ENCODE data around the gene STAM2. TPM values are rescaled to one million over a fixed set of nuclear protein-coding genes. Genes with fewer than 3 reads are reported as not detected.
"Not testable (repeated sequence)": the region's sequence is repeated elsewhere in the genome, so short reads cannot be mapped to it uniquely, and the experiment has no call there.

The STAM2 gene
- total RNA-seq, 1 donor from 2014 or later = 35.3 TPM

DNA sequence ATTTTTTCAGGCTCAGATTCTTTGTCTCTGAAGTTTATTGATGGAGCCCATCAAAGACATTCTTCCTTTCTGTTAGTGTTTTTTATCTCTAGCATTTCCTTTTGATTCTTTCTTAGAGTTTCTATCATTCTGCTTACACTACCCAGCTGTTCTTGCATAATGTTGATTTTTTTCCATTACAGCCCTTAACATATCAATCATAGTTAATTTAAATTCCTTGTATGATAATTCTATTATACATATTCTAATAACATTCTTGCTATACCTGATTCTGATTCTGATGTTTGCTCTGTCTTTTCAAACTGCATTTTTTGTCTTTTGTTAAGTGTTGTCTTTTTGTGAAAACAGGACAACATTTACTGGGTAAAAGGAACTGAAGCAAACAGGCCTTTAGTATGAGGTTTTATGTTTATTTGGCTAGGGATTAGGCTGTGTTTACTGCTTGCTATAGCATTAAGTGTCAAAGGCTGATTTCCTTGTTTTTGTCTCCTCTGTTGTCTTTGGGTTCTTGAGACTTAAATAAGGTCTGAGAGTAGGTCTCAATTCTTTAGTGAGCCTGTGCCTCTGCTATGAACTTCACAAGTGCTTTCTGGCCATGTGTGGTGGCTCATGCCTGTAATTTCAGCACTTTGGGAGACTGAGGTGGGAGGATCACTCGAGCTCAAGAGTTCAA, 8.0 kb upstream of the STAM2 start:
- Mint-ChIP-seq H3K36me3 (ENCODE audit: low read depth, unreplicated experiment) (no peaks in the 10 kb centered on the region), H3K27ac (ENCODE audit: unreplicated experiment) (no peak overlapping the region), H3K9me3 (ENCODE audit: unreplicated experiment) (peaks cover 6% of the 10 kb centered on the region), H3K4me3 (ENCODE audit: unreplicated experiment) (no peak overlapping the region), H3K4me1 (ENCODE audit: low read depth, unreplicated experiment) (peaks cover 3% of the 10 kb centered on the region), H3K27me3 (ENCODE audit: low read depth, unreplicated experiment) (no peaks in the 10 kb centered on the region)
- Histone ChIP-seq H3K36me3 (ENCODE audit: insufficient read depth, low read length) (no peaks in the 10 kb centered on the region), H3K79me2 (ENCODE audit: insufficient read depth, low read length) (no peaks in the 10 kb centered on the region), H3K9ac (ENCODE audit: low read length) (no peak overlapping the region), H3K27ac (ENCODE audit: low read depth, low read length) (no peak overlapping the region), H3K4me2 (ENCODE audit: low read length) (no peak overlapping the region), H2AFZ (ENCODE audit: low read depth, low read length) (no peak overlapping the region), H3K27me3 (ENCODE audit: insufficient read depth, low read length) (no peaks in the 10 kb centered on the region), H4K20me1 (ENCODE audit: insufficient read depth, low read length) (no peaks in the 10 kb centered on the region), H3K4me3 (ENCODE audit: insufficient read depth, low read depth, low read length) (no peak overlapping the region), H3K4me1 (ENCODE audit: insufficient read depth, low read length) (no peaks in the 10 kb centered on the region), H3K9me3 (ENCODE audit: insufficient read depth, low read depth, low read length) (no peaks in the 10 kb centered on the region)
- TF ChIP-seq EZH2 (IDR thresholded peaks at IDR 0.05; ENCODE audit: insufficient read depth, low read length) = no peak
- TF ChIP-seq, protein P1, sequence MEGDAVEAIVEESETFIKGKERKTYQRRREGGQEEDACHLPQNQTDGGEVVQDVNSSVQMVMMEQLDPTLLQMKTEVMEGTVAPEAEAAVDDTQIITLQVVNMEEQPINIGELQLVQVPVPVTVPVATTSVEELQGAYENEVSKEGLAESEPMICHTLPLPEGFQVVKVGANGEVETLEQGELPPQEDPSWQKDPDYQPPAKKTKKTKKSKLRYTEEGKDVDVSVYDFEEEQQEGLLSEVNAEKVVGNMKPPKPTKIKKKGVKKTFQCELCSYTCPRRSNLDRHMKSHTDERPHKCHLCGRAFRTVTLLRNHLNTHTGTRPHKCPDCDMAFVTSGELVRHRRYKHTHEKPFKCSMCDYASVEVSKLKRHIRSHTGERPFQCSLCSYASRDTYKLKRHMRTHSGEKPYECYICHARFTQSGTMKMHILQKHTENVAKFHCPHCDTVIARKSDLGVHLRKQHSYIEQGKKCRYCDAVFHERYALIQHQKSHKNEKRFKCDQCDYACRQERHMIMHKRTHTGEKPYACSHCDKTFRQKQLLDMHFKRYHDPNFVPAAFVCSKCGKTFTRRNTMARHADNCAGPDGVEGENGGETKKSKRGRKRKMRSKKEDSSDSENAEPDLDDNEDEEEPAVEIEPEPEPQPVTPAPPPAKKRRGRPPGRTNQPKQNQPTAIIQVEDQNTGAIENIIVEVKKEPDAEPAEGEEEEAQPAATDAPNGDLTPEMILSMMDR (IDR thresholded peaks at IDR 0.05; ENCODE audit: insufficient read depth, low read depth, low read length) = no peak
- DNase-seq (ENCODE audit: low read depth) (no peak), FAIRE-seq (no peak)

DNA sequence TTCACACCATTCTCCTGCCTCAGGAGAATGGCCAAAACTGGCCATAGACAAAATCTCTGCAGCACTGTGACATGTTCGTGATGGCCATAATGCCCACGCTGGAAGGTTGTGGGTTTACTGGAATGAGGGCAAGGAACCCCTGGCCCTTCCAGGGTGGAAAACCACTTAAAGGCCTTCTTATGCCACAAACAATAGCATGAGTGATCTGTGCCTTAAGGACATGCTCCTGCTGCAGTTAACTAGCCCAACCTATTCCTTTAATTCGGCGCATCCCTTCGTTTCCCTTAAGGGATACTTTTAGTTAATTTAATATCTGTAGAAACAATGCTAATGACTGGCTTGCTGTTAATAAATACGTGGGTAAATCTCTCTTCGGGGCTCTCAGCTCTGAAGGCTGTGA, 2.1 kb upstream of the STAM2 start:
- not testable (repeated sequence) for H3K36me3 Mint-ChIP-seq (ENCODE audit: low read depth, unreplicated experiment); H3K9me3 ChIP-seq (ENCODE audit: insufficient read depth, low read depth, low read length); H2AFZ ChIP-seq (ENCODE audit: low read depth, low read length); FAIRE-seq; H3K4me1 ChIP-seq (ENCODE audit: insufficient read depth, low read length); H3K4me1 Mint-ChIP-seq (ENCODE audit: low read depth, unreplicated experiment); H4K20me1 ChIP-seq (ENCODE audit: insufficient read depth, low read length); H3K27ac Mint-ChIP-seq (ENCODE audit: unreplicated experiment); H3K27ac ChIP-seq (ENCODE audit: low read depth, low read length); H3K4me2 ChIP-seq (ENCODE audit: low read length); DNase-seq (ENCODE audit: low read depth); H3K9ac ChIP-seq (ENCODE audit: low read length); H3K27me3 Mint-ChIP-seq (ENCODE audit: low read depth, unreplicated experiment); H3K9me3 Mint-ChIP-seq (ENCODE audit: unreplicated experiment); H3K36me3 ChIP-seq (ENCODE audit: insufficient read depth, low read length); H3K27me3 ChIP-seq (ENCODE audit: insufficient read depth, low read length); H3K4me3 ChIP-seq (ENCODE audit: insufficient read depth, low read depth, low read length); H3K4me3 Mint-ChIP-seq (ENCODE audit: unreplicated experiment)
- peaks cover 25% of the 10 kb centered on the region for H3K79me2 ChIP-seq (ENCODE audit: insufficient read depth, low read length)

DNA sequence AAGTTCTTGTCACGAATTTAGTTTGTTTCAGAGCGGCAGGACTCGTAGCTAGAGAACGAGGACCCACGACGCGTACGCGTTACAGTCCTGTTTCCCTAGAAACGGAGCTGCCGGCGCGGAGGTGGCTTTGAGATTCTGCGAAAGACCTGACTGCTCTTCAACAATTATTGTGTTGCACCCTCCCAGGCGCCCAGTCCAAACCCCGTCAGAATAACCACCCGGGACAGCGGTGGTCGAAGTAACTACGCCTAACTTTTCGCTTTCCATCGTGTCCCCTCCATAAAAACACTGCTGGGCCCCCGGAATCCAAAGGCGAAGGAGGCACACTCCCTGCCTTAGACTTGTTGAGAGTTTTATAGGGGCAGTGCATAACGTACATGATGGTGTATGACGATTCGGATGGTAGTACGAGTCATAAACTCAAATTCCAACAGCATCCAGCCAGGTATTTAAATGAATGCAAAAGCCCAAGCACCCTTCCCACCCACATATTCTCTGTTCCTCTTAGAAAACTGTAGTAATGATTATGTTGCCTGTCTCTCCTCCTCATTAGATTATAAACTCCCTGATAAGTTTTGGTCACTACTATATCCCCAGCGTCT, 651 bp upstream of the STAM2 start:
- H3K27me3 ChIP-seq (ENCODE audit: insufficient read depth, low read length) = no peaks in the 10 kb centered on the region
- Mint-ChIP-seq H3K27me3 (ENCODE audit: low read depth, unreplicated experiment) (no peaks in the 10 kb centered on the region), H3K36me3 (ENCODE audit: low read depth, unreplicated experiment) (peaks cover 2% of the 10 kb centered on the region), H3K27ac (ENCODE audit: unreplicated experiment) (peak overlapping the region; percentile 100), H3K9me3 (ENCODE audit: unreplicated experiment) (peaks cover 4% of the 10 kb centered on the region), H3K4me3 (ENCODE audit: unreplicated experiment) (peak overlapping the region; percentile 96), H3K4me1 (ENCODE audit: low read depth, unreplicated experiment) (peaks cover 4% of the 10 kb centered on the region)
- no peaks in the 10 kb centered on the region for H3K36me3 ChIP-seq (ENCODE audit: insufficient read depth, low read length)
- H3K79me2 ChIP-seq (ENCODE audit: insufficient read depth, low read length) = peaks cover 38% of the 10 kb centered on the region
- peaks cover 3% of the 10 kb centered on the region for H3K4me1 ChIP-seq (ENCODE audit: insufficient read depth, low read length)
- DNase-seq (ENCODE audit: low read depth) = peak; percentile 44
- peak overlapping the region; percentile 93 for H3K4me3 ChIP-seq (ENCODE audit: insufficient read depth, low read depth, low read length)
- no peak for FAIRE-seq
- peak overlapping the region; percentile 96 for H3K9ac ChIP-seq (ENCODE audit: low read length)
- H3K4me2 ChIP-seq (ENCODE audit: low read length) = peak overlapping the region; percentile 86
- no peak for TF ChIP-seq EZH2 (IDR thresholded peaks at IDR 0.05; ENCODE audit: insufficient read depth, low read length)
- TF ChIP-seq, protein P1 (IDR thresholded peaks at IDR 0.05; ENCODE audit: insufficient read depth, low read depth, low read length) = no peak
- H4K20me1 ChIP-seq (ENCODE audit: insufficient read depth, low read length) = peaks cover 6% of the 10 kb centered on the region
- peak overlapping the region; percentile 84 for H2AFZ ChIP-seq (ENCODE audit: low read depth, low read length)
- peak overlapping the region; percentile 96 for H3K27ac ChIP-seq (ENCODE audit: low read depth, low read length)
- H3K9me3 ChIP-seq (ENCODE audit: insufficient read depth, low read depth, low read length) = no peaks in the 10 kb centered on the region

All from astrocyte (in vitro differentiated cells and primary cell).